GM23338 (cell line): ENCODE data around the gene TMED8. TPM values are rescaled to one million over a fixed set of nuclear protein-coding genes. Genes with fewer than 3 reads are reported as not detected.

Experiments used
- ATAC-seq: fragments of 200-7000 bp; cut with Tn5 transposase; 3 replicates; pipeline ENCODE4 v1.9.1; 2020
- DNase-seq: peaks from one replicate; pipeline ENCODE4 v3.0.0-alpha.2; 2015; ENCODE audit warnings: low spot score
- H2AFZ ChIP-seq: fragments of 200-600 bp; sonication (generic); 2 replicates; pipeline ENCODE4 v1.8.0; 2016; ENCODE audit warnings: antibody characterized with exemption, mild to moderate bottlenecking, moderate library complexity
- H3F3A ChIP-seq: fragments of 200-600 bp; sonication (generic); replicated peaks from 2 replicates; pipeline ENCODE4 v1.8.0; 2017; ENCODE audit warnings: antibody characterized with exemption, mixed run types, low read depth
- H3K27ac ChIP-seq: fragments of 200-600 bp; sonication (generic); 2 replicates; pipeline ENCODE4 v1.6.1; 2016; ENCODE audit warnings: low read depth
- H3K27me3 ChIP-seq: fragments of 200-600 bp; sonication (generic); 2 replicates; pipeline ENCODE4 v1.8.0; 2016; ENCODE audit warnings: mild to moderate bottlenecking, mixed run types, moderate library complexity; ENCODE audit not compliant: insufficient read depth
- H3K36me3 ChIP-seq: fragments of 200-600 bp; sonication (generic); 2 replicates; pipeline ENCODE4 v1.8.0; 2016; ENCODE audit warnings: mild to moderate bottlenecking; ENCODE audit not compliant: insufficient read depth
- H3K4me1 ChIP-seq: fragments of 200-600 bp; sonication (generic); 2 replicates; pipeline ENCODE4 v1.8.0; 2016; ENCODE audit warnings: mild to moderate bottlenecking, moderate library complexity; ENCODE audit not compliant: insufficient read depth
- H3K4me2 ChIP-seq: fragments of 200-600 bp; sonication (generic); 2 replicates; pipeline ENCODE4 v1.7.1; 2017; ENCODE audit warnings: mixed run types
- H3K4me3 ChIP-seq: fragments of 200-600 bp; sonication (generic); 2 replicates; pipeline ENCODE4 v1.6.1; 2016; ENCODE audit warnings: mixed run types
- H3K79me2 ChIP-seq: fragments of 200-600 bp; sonication (generic); replicated peaks from 2 replicates; pipeline ENCODE4 v1.8.0; 2017; ENCODE audit warnings: mild to moderate bottlenecking; ENCODE audit not compliant: insufficient read depth
- H3K9me2 ChIP-seq: fragments of 200-600 bp; sonication (generic); 2 replicates; pipeline ENCODE4 v1.8.0; 2017; ENCODE audit not compliant: insufficient read depth
- H4K20me1 ChIP-seq: fragments of 200-600 bp; sonication (generic); replicated peaks from 2 replicates; pipeline ENCODE4 v1.8.0; 2017; ENCODE audit warnings: mild to moderate bottlenecking; ENCODE audit not compliant: insufficient read depth
- H3K27ac Mint-ChIP-seq: 2 replicates; pipeline ENCODE4 v1.8.0; 2020; ENCODE audit warnings: inconsistent platforms, mild to moderate bottlenecking, moderate library complexity, mixed read lengths
- H3K27me3 Mint-ChIP-seq: 3 replicates; pipeline ENCODE4 v1.8.0; 2022; ENCODE audit warnings: low read depth, mild to moderate bottlenecking, moderate library complexity, mixed read lengths, inconsistent platforms; ENCODE audit not compliant: insufficient read depth, poor library complexity
- H3K36me3 Mint-ChIP-seq: 3 replicates; pipeline ENCODE4 v1.8.0; 2021; ENCODE audit warnings: low read depth, mild to moderate bottlenecking, inconsistent platforms, moderate library complexity, mixed read lengths
- H3K4me1 Mint-ChIP-seq: 3 replicates; pipeline ENCODE4 v1.8.0; 2020; ENCODE audit warnings: mild to moderate bottlenecking, inconsistent platforms, mixed read lengths
- H3K4me3 Mint-ChIP-seq: 3 replicates; pipeline ENCODE4 v1.8.0; 2021; ENCODE audit warnings: moderate library complexity, mild to moderate bottlenecking, inconsistent platforms, mixed read lengths
- H3K9me3 Mint-ChIP-seq: 3 replicates; pipeline ENCODE4 v1.8.0; 2020; ENCODE audit warnings: moderate library complexity, mild to moderate bottlenecking, inconsistent platforms, mixed read lengths
- CREB1 ChIP-seq: fragments of 250-450 bp; sonication (Bioruptor Pico); IDR thresholded peaks from 2 replicates; pipeline ENCODE4 v1.5.0; 2020; ENCODE audit warnings: low read depth, mild to moderate bottlenecking, moderate library complexity
- EZH2 ChIP-seq: fragments of 200-600 bp; sonication (generic); IDR thresholded peaks from one replicate; pipeline ENCODE4 v1.8.0; 2017; ENCODE audit warnings: antibody characterized with exemption, mild to moderate bottlenecking, low read depth; ENCODE audit not compliant: unreplicated experiment
- NANOG ChIP-seq: IDR thresholded peaks from 2 replicates; pipeline ENCODE4 v1.6.1; 2016; ENCODE audit warnings: antibody characterized with exemption, borderline replicate concordance
- POLR2AphosphoS5 ChIP-seq: IDR thresholded peaks from 2 replicates; pipeline ENCODE4 v1.6.1; 2016; ENCODE audit warnings: antibody characterized with exemption, low read depth
- STAT1 ChIP-seq: IDR thresholded peaks from one replicate; pipeline ENCODE4 v1.6.1; 2016; ENCODE audit warnings: antibody characterized with exemption; ENCODE audit not compliant: unreplicated experiment
- ZNF114 ChIP-seq: fragments of 250-450 bp; sonication (Bioruptor Pico); IDR thresholded peaks from 2 replicates; pipeline ENCODE4 v1.5.0; 2020; ENCODE audit warnings: mild to moderate bottlenecking, moderate library complexity
- ZNF331 ChIP-seq: fragments of 250-450 bp; sonication (Bioruptor Pico); IDR thresholded peaks from 2 replicates; pipeline ENCODE4 v1.5.0; 2020; ENCODE audit warnings: low read depth, mild to moderate bottlenecking, moderate library complexity
- polyA plus RNA-seq: library from polyadenylated mRNA; unstranded; fragments of >200 nt; fragmentation: Nextera tagmentation; extraction: Ambion mirVana; gene quantifications from 2 replicates; pipeline ENCODE4 v1.2.1, GENCODE V29; 2016
- total RNA-seq: library from RNA; depleted of rRNA; stranded (reverse); fragments of >200 nt; shearing (Covaris generic); gene quantifications from 2 replicates; pipeline ENCODE4 v1.2.3, GENCODE V29; 2014
- TF ChIP-seq, protein P1 (sequence below): IDR thresholded peaks from 2 replicates; pipeline ENCODE4 v1.6.1; 2016; ENCODE audit warnings: antibody characterized with exemption
- TF ChIP-seq, protein P2 (sequence below): fragments of 250-450 bp; sonication (Bioruptor Pico); IDR thresholded peaks from 2 replicates; pipeline ENCODE4 v1.5.0; 2020; ENCODE audit warnings: mild to moderate bottlenecking, moderate library complexity

Gene TMED8
- total and polyA plus RNA-seq, 2 experiments from 2014 or later = 4.3 to 13.8 TPM

DNA sequence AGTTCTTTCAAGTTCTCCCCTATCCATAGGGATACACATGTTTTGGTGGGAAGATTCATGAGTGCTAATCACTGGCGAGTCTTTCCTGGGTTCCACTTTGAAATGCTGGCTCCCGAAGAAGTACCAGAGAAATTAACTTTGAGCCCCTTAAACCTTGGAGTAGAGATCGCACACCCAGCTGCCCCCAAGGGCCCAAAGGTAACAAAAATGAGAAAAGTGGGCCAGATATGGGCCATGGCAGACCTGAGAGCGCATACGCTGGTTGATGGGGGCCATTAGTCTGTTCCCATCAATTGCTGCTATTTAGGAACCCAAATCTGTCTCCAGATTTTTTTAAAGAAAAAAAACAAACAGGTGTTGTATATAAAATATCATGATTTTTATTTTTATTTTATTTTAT, 53.9 kb downstream of the TMED8 start:
- H4K20me1 ChIP-seq = no peaks in the 10 kb centered on the region
- Mint-ChIP-seq H3K27ac (no peak overlapping the region), H3K4me1 (peaks cover 47% of the 10 kb centered on the region), H3K9me3 (no peaks in the 10 kb centered on the region), H3K27me3 (peaks cover 14% of the 10 kb centered on the region), H3K4me3 (peak overlapping the region; percentile 97; the same call in 1 of the 3 replicates), H3K36me3 (no peaks in the 10 kb centered on the region; the same call in 1 of the 3 replicates)
- peaks cover 24% of the 10 kb centered on the region for H3K79me2 ChIP-seq
- H3K27ac ChIP-seq = no peak overlapping the region
- no peak for DNase-seq
- peaks cover 7% of the 10 kb centered on the region; the same call in 1 of the 2 replicates for H3F3A ChIP-seq
- ATAC-seq = no peak
- H3K27me3 ChIP-seq = no peaks in the 10 kb centered on the region
- H3K4me1 ChIP-seq = peaks cover 23% of the 10 kb centered on the region
- H3K4me2 ChIP-seq = no peak overlapping the region
- no peaks in the 10 kb centered on the region for H3K9me2 ChIP-seq
- TF ChIP-seq ZNF331 (CRISPR knock-in tag) = no peak
- TF ChIP-seq, protein P1, sequence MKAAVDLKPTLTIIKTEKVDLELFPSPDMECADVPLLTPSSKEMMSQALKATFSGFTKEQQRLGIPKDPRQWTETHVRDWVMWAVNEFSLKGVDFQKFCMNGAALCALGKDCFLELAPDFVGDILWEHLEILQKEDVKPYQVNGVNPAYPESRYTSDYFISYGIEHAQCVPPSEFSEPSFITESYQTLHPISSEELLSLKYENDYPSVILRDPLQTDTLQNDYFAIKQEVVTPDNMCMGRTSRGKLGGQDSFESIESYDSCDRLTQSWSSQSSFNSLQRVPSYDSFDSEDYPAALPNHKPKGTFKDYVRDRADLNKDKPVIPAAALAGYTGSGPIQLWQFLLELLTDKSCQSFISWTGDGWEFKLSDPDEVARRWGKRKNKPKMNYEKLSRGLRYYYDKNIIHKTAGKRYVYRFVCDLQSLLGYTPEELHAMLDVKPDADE = no peak
- TF ChIP-seq POLR2AphosphoS5 = no peak
- TF ChIP-seq ZNF114 (CRISPR knock-in tag) = no peak
- TF ChIP-seq, protein P2, sequence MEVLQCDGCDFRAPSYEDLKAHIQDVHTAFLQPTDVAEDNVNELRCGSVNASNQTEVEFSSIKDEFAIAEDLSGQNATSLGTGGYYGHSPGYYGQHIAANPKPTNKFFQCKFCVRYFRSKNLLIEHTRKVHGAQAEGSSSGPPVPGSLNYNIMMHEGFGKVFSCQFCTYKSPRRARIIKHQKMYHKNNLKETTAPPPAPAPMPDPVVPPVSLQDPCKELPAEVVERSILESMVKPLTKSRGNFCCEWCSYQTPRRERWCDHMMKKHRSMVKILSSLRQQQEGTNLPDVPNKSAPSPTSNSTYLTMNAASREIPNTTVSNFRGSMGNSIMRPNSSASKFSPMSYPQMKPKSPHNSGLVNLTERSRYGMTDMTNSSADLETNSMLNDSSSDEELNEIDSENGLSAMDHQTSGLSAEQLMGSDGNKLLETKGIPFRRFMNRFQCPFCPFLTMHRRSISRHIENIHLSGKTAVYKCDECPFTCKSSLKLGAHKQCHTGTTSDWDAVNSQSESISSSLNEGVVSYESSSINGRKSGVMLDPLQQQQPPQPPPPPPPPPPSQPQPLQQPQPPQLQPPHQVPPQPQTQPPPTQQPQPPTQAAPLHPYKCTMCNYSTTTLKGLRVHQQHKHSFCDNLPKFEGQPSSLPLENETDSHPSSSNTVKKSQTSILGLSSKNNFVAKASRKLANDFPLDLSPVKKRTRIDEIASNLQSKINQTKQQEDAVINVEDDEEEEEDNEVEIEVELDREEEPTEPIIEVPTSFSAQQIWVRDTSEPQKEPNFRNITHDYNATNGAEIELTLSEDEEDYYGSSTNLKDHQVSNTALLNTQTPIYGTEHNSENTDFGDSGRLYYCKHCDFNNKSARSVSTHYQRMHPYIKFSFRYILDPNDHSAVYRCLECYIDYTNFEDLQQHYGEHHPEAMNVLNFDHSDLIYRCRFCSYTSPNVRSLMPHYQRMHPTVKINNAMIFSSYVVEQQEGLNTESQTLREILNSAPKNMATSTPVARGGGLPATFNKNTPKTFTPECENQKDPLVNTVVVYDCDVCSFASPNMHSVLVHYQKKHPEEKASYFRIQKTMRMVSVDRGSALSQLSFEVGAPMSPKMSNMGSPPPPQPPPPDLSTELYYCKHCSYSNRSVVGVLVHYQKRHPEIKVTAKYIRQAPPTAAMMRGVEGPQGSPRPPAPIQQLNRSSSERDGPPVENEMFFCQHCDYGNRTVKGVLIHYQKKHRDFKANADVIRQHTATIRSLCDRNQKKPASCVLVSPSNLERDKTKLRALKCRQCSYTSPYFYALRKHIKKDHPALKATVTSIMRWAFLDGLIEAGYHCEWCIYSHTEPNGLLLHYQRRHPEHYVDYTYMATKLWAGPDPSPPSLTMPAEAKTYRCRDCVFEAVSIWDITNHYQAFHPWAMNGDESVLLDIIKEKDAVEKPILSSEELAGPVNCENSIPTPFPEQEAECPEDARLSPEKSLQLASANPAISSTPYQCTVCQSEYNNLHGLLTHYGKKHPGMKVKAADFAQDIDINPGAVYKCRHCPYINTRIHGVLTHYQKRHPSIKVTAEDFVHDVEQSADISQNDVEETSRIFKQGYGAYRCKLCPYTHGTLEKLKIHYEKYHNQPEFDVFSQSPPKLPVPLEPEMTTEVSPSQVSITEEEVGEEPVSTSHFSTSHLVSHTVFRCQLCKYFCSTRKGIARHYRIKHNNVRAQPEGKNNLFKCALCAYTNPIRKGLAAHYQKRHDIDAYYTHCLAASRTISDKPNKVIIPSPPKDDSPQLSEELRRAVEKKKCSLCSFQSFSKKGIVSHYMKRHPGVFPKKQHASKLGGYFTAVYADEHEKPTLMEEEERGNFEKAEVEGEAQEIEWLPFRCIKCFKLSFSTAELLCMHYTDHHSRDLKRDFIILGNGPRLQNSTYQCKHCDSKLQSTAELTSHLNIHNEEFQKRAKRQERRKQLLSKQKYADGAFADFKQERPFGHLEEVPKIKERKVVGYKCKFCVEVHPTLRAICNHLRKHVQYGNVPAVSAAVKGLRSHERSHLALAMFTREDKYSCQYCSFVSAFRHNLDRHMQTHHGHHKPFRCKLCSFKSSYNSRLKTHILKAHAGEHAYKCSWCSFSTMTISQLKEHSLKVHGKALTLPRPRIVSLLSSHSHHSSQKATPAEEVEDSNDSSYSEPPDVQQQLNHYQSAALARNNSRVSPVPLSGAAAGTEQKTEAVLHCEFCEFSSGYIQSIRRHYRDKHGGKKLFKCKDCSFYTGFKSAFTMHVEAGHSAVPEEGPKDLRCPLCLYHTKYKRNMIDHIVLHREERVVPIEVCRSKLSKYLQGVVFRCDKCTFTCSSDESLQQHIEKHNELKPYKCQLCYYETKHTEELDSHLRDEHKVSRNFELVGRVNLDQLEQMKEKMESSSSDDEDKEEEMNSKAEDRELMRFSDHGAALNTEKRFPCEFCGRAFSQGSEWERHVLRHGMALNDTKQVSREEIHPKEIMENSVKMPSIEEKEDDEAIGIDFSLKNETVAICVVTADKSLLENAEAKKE (CRISPR knock-in tag) = no peak
- no peak for TF ChIP-seq EZH2
- TF ChIP-seq CREB1 (CRISPR knock-in tag) = no peak
- no peak for TF ChIP-seq STAT1
- no peak for TF ChIP-seq NANOG
- no peak overlapping the region for H3K4me3 ChIP-seq
- H2AFZ ChIP-seq = no peak overlapping the region
- no peaks in the 10 kb centered on the region for H3K36me3 ChIP-seq
